ENCODE measurements around the gene SPOCD1. TPM values are rescaled to one million over a fixed set of nuclear protein-coding genes. Genes with fewer than 3 reads are reported as not detected.
A peak's percentile ranks its signal among the peaks of the same experiment; 100 is the strongest.

The SPOCD1 gene
- total RNA-seq, 4 donors from 2014 or later = 0.22 to 1.6 (median 0.96) TPM; not detected in 1

DNA sequence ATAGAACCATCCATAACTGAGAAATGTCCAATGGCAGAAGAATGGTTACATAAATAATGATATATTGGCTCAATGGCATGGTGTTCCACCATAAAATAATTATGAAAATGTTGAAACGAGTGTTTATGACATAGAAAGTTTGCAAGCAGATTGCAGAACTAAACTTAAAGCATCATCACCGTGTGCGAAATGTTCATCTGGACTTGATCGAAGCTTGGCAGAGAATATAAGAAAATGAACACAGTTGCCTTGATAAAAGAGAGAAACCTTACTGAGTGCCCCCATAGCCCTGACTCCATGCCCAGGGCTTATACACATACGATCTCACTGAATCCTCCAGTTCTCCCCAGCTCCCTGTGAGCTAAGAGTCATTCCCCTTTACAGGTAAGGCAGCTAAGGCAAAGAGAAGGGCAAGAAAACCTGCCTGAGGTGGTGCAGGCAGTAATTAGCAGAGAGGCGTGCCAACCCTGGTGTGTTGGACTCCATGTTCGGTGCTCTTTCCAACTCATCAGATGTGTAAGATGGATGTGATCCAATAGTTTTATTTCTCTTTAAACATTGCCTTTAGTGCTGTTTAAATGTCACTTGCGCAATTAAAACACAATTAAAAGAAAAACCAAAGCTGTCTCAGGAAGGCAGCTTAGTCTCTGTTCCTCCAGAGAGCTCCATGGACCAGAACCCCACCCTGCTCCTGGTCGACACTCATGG, 21.8 kb upstream of the SPOCD1 start:
- no peaks in the 10 kb centered on the region for H3K9me3 ChIP-seq
- H3K27me3 ChIP-seq = no peaks in the 10 kb centered on the region
- intact Hi-C loops (cut with DNase I) = no loop called here
- peaks cover 9 to 10% of the 10 kb centered on the region in 2 donors for H3K4me1 ChIP-seq
- TF ChIP-seq POLR2A (IDR thresholded peaks at IDR 0.05) (no peak), CTCF (IDR thresholded peaks at IDR 0.05) (no peak)
- DNase-seq = no peak
- 88 to 89% methylated on average over 9 of the region's 9 CpGs for WGBS, 2 donors
- no peak overlapping the region for H3K4me3 ChIP-seq (replicated peaks in 1 of 3)
- no peaks in the 10 kb centered on the region for H3K36me3 ChIP-seq
- H3K27ac ChIP-seq = no peak overlapping the region

DNA sequence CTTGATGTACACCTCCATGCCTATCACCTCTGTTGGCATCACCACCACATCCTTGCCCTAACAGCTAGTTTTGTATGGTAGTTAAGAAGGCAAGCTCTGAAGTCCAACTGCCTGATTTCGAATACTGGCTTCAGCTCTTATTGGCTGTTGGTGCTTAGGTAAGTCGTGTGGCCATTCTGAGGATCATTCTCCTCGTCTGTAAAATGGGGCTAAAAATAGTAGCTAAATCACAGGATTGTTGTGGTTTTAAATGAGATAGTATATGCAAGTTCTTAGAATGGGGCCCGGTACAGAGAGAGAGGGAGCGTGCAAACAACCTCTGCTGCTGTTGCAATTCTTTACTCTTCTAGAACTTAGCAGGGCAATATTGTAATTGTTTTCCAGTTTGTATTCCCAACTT, 20.8 kb upstream of the SPOCD1 start:
- Histone ChIP-seq H3K27me3 (no peaks in the 10 kb centered on the region), H3K4me3 (replicated peaks in 1 of 3) (no peak overlapping the region), H3K36me3 (no peaks in the 10 kb centered on the region), H3K27ac (peak overlapping the region in 1 of 3 donors; percentile 23), H3K4me1 (peaks cover 6% of the 10 kb centered on the region in 2 donors), H3K9me3 (no peaks in the 10 kb centered on the region)
- no peak for DNase-seq
- intact Hi-C loops (cut with DNase I) = no loop called here
- 87 to 91% methylated on average over 5 of the region's 5 CpGs for WGBS, 2 donors
- TF ChIP-seq POLR2A (IDR thresholded peaks at IDR 0.05) (no peak), CTCF (IDR thresholded peaks at IDR 0.05) (no peak)

DNA sequence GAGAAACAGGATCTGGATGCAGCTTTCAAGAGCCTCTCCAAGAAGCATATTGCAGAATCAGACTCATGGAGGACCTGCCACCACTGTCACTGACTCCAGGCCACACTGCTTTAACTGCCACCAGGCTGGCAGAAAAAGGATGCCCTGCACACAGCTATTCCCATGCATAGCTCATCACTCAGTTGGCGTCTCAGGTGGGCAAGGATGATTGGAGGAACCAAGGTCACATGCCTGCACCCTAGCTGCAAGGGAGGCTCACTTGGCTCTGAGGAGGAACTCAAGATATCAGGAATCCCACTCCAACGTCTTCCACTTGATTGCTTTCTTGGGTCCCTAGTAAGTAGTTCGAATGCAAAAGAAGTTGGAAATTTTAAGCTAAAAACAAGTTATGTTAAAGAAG, 19.6 kb upstream of the SPOCD1 start:
- H3K27me3 ChIP-seq = no peaks in the 10 kb centered on the region
- no peak overlapping the region for H3K4me3 ChIP-seq (replicated peaks in 1 of 3)
- DNase-seq = no peak
- no peaks in the 10 kb centered on the region for H3K9me3 ChIP-seq
- no peaks in the 10 kb centered on the region for H3K36me3 ChIP-seq
- intact Hi-C loops (cut with DNase I) = no loop called here
- 51 to 62% methylated on average over 3 of the region's 3 CpGs for WGBS, 2 donors
- peaks cover 6 to 11% of the 10 kb centered on the region in 2 donors for H3K4me1 ChIP-seq
- no peak overlapping the region for H3K27ac ChIP-seq
- TF ChIP-seq POLR2A (IDR thresholded peaks at IDR 0.05) = no peak
- no peak for TF ChIP-seq CTCF (IDR thresholded peaks at IDR 0.05)

DNA sequence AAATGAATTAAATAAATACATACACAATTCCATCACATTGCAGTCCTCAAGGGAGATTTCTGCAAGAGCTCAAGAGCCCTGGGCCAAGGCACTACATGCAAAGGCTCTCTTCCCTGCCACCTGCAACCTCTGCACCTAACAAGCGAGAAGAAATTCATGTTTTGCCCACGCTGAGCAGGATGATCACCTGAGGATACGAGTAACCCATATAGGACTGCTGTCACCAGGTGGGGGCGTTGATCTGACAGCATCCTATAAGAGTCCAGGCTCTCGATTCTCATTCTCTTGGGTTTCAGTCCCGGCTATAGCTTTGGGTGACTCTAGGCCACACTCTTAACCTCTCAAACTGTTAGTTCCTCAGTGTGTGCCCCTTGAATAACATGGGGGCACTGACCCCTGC, 18.7 kb upstream of the SPOCD1 start:
- H3K36me3 ChIP-seq = no peaks in the 10 kb centered on the region
- no peaks in the 10 kb centered on the region for H3K27me3 ChIP-seq
- H3K4me1 ChIP-seq = peaks cover 6 to 14% of the 10 kb centered on the region in 2 donors
- intact Hi-C loops (cut with DNase I) = no loop called here
- TF ChIP-seq POLR2A (IDR thresholded peaks at IDR 0.05) (no peak), CTCF (IDR thresholded peaks at IDR 0.05) (no peak)
- H3K9me3 ChIP-seq = no peaks in the 10 kb centered on the region
- H3K4me3 ChIP-seq (replicated peaks in 1 of 3) = no peak overlapping the region
- no peak for DNase-seq
- H3K27ac ChIP-seq = no peak overlapping the region
- WGBS, 2 donors = 74 to 96% methylated on average over 6 of the region's 6 CpGs
